ENCODE data around the gene CRMP1. TPM values are rescaled to one million over a fixed set of nuclear protein-coding genes. Genes with fewer than 3 reads are reported as not detected.
"Not testable (repeated sequence)": the region's sequence is repeated elsewhere in the genome, so short reads cannot be mapped to it uniquely, and the experiment has no call there.

CRMP1 gene
- total RNA-seq, 1 donor from 2014 or later = 15.7 TPM

- no peak for TF ChIP-seq CTCF (IDR thresholded peaks at IDR 0.05; ENCODE audit: unreplicated experiment)
- Mint-ChIP-seq H3K36me3 (no peaks in the 10 kb centered on the region), H3K27me3 (ENCODE audit: low read depth) (peaks cover 10% of the 10 kb centered on the region), H3K27ac (no peak overlapping the region), H3K4me3 (no peak overlapping the region), H3K9me3 (no peaks in the 10 kb centered on the region), H3K4me1 (no peaks in the 10 kb centered on the region)
- DNase-seq (ENCODE audit: low spot score in 2 of 2, unreplicated experiment in 2 of 2) = no peak
Measured at GRCh38 chr4:5863461-5864113, 29.3 kb downstream of the CRMP1 start.

GRCh38 chr4:5858020-5858769 lies 34.7 kb downstream of the CRMP1 start:
- H3K4me3 Mint-ChIP-seq = no peak overlapping the region
- no peak for DNase-seq (ENCODE audit: low spot score in 2 of 2, unreplicated experiment in 2 of 2)
- TF ChIP-seq CTCF (IDR thresholded peaks at IDR 0.05; ENCODE audit: unreplicated experiment) = no peak
- no peaks in the 10 kb centered on the region for H3K4me1 Mint-ChIP-seq
- no peak overlapping the region for H3K27ac Mint-ChIP-seq
- H3K36me3 Mint-ChIP-seq = no peaks in the 10 kb centered on the region
- H3K9me3 Mint-ChIP-seq = no peaks in the 10 kb centered on the region
- peaks cover 4% of the 10 kb centered on the region for H3K27me3 Mint-ChIP-seq (ENCODE audit: low read depth)

GRCh38 chr4:5857199-5857598 lies 35.7 kb downstream of the CRMP1 start:
- no peak for TF ChIP-seq CTCF (IDR thresholded peaks at IDR 0.05; ENCODE audit: unreplicated experiment)
- H3K27ac Mint-ChIP-seq = no peak overlapping the region

GRCh38 chr4:5856362-5856761 lies 36.5 kb downstream of the CRMP1 start:
- not testable (repeated sequence) for H3K27ac Mint-ChIP-seq; H3K9me3 Mint-ChIP-seq; H3K4me3 Mint-ChIP-seq; H3K27me3 Mint-ChIP-seq (ENCODE audit: low read depth); DNase-seq (ENCODE audit: low spot score in 2 of 2, unreplicated experiment in 2 of 2); H3K4me1 Mint-ChIP-seq; H3K36me3 Mint-ChIP-seq

More at GRCh38 chr4:5857199-5857598, 35.7 kb downstream of the CRMP1 start:
- H3K4me1 Mint-ChIP-seq = no peaks in the 10 kb centered on the region
- no peaks in the 10 kb centered on the region for H3K36me3 Mint-ChIP-seq
- peaks cover 9% of the 10 kb centered on the region for H3K27me3 Mint-ChIP-seq (ENCODE audit: low read depth)
- H3K4me3 Mint-ChIP-seq = no peak overlapping the region
- DNase-seq (ENCODE audit: low spot score in 2 of 2, unreplicated experiment in 2 of 2) = no peak
- no peaks in the 10 kb centered on the region for H3K9me3 Mint-ChIP-seq

GRCh38 chr4:5854929-5855328 lies 38.0 kb downstream of the CRMP1 start:
- H3K36me3 Mint-ChIP-seq = no peaks in the 10 kb centered on the region
- H3K27ac Mint-ChIP-seq = no peak overlapping the region
- H3K27me3 Mint-ChIP-seq (ENCODE audit: low read depth) = peaks cover 17% of the 10 kb centered on the region
- TF ChIP-seq CTCF (IDR thresholded peaks at IDR 0.05; ENCODE audit: unreplicated experiment) = no peak
- H3K9me3 Mint-ChIP-seq = no peaks in the 10 kb centered on the region
- no peak overlapping the region for H3K4me3 Mint-ChIP-seq
- no peaks in the 10 kb centered on the region for H3K4me1 Mint-ChIP-seq
- no peak for DNase-seq (ENCODE audit: low spot score in 2 of 2, unreplicated experiment in 2 of 2)

- no peak overlapping the region for H3K27ac Mint-ChIP-seq
- H3K4me1 Mint-ChIP-seq = no peaks in the 10 kb centered on the region
- H3K4me3 Mint-ChIP-seq = no peak overlapping the region
- H3K36me3 Mint-ChIP-seq = peaks cover 2% of the 10 kb centered on the region
- no peaks in the 10 kb centered on the region for H3K9me3 Mint-ChIP-seq
- no peak for TF ChIP-seq CTCF (IDR thresholded peaks at IDR 0.05; ENCODE audit: unreplicated experiment)
- peaks cover 24% of the 10 kb centered on the region for H3K27me3 Mint-ChIP-seq (ENCODE audit: low read depth)
- DNase-seq (ENCODE audit: low spot score in 2 of 2, unreplicated experiment in 2 of 2) = no peak
Measured at GRCh38 chr4:5852523-5853202, 40.2 kb downstream of the CRMP1 start.
